Measurements from ENCODE around the gene PDSS2.

GRCh38 chr6:107114213-107114925 is 345.0 kb downstream of the PDSS2 start:
- TF ChIP-seq, protein P1, sequence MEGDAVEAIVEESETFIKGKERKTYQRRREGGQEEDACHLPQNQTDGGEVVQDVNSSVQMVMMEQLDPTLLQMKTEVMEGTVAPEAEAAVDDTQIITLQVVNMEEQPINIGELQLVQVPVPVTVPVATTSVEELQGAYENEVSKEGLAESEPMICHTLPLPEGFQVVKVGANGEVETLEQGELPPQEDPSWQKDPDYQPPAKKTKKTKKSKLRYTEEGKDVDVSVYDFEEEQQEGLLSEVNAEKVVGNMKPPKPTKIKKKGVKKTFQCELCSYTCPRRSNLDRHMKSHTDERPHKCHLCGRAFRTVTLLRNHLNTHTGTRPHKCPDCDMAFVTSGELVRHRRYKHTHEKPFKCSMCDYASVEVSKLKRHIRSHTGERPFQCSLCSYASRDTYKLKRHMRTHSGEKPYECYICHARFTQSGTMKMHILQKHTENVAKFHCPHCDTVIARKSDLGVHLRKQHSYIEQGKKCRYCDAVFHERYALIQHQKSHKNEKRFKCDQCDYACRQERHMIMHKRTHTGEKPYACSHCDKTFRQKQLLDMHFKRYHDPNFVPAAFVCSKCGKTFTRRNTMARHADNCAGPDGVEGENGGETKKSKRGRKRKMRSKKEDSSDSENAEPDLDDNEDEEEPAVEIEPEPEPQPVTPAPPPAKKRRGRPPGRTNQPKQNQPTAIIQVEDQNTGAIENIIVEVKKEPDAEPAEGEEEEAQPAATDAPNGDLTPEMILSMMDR (IDR thresholded peaks at IDR 0.05; ENCODE audit: borderline replicate concordance, extremely low read depth, low read length, poor library complexity, severe bottlenecking): peak; percentile 75
- TF ChIP-seq EZH2 (IDR thresholded peaks at IDR 0.05; ENCODE audit: borderline replicate concordance, low read depth, low read length, severe bottlenecking): no peak
